HepG2 (cell line): ENCODE measurements around the gene CDK10. TPM values are rescaled to one million over a fixed set of nuclear protein-coding genes. Genes with fewer than 3 reads are reported as not detected.
A peak's percentile ranks its signal among the peaks of the same experiment; 100 is the strongest.
"Not testable (repeated sequence)": the region's sequence is repeated elsewhere in the genome, so short reads cannot be mapped to it uniquely, and the experiment has no call there.

Experiments
- ATAC-seq: fragments of 200-7000 bp; cut with Tn5 transposase; 3 replicates; pipeline ENCODE4 v1.9.1; 2020; ENCODE audit warnings: mild to moderate bottlenecking, moderate library complexity
- BruUV-seq: library from RNA; stranded (reverse); fragments of 400-500 nt; replicated peaks from 2 replicates; lab custom pipeline; 2021; lab: Mats Ljungman, UMichigan
- CTCF ChIA-PET: fragments of 300-600 bp; formaldehyde crosslinking; extraction: SDS; loops from one replicate; lab custom pipeline; 2021; ENCODE audit warnings: low total read pairs, inconsistent platforms, low intra/inter-chr PET ratio; lab: Yijun Ruan, JAX
- POLR2A ChIA-PET: fragments of 350-600 bp; sonication (Branson Sonifier 250); formaldehyde crosslinking; loops from one replicate; lab custom pipeline; 2020; ENCODE audit warnings: antibody characterized with exemption, inconsistent platforms; lab: Yijun Ruan, JAX
- DNase-seq: peaks from one replicate; pipeline ENCODE4 v3.0.0-alpha.2; 2015; ENCODE audit warnings: low spot score
- FAIRE-seq: peaks from 3 replicates; lab custom pipeline; 2011; peaks lifted over from hg19 to GRCh38; lab: Jason Lieb, UNC
- H2AFZ ChIP-seq: one replicate; pipeline ENCODE4 v1.6.1; 2011; ENCODE audit warnings: low read length, inconsistent platforms
- H3K27ac ChIP-seq: fragments of 300-600 bp; 3 replicates; pipeline ENCODE4 v1.8.0; 2011; ENCODE audit warnings: mixed run types, mild to moderate bottlenecking, mixed read lengths, low read length, inconsistent platforms; ENCODE audit not compliant: insufficient read depth; ENCODE audit errors: extremely low read length
- H3K27me3 ChIP-seq, 2 experiments: fragments of 200-600 bp in 1 of 2; 2 replicates in 1 of 2; 3 replicates in 1 of 2; pipeline versions ENCODE4 v1.6.0 to v1.8.0; 2011; ENCODE audit warnings: low read length in 2 of 2, mild to moderate bottlenecking in 2 of 2, moderate library complexity in 2 of 2, inconsistent platforms in 1 of 2; ENCODE audit not compliant: insufficient read depth in 2 of 2, control insufficient read depth in 1 of 2
- H3K36me3 ChIP-seq, 2 experiments: fragments of 200-600 bp in 1 of 2; replicated peaks in 1 of 2; 2 replicates in 1 of 2; 3 replicates in 1 of 2; pipeline versions ENCODE4 v1.5.1 to v1.8.0; 2011; ENCODE audit warnings: low read length in 2 of 2, inconsistent platforms in 1 of 2; ENCODE audit not compliant: insufficient read depth in 2 of 2, control insufficient read depth in 1 of 2
- H3K4me1 ChIP-seq: 2 replicates; pipeline ENCODE4 v1.5.1; 2012; ENCODE audit warnings: low read length, inconsistent platforms; ENCODE audit not compliant: insufficient read depth
- H3K4me2 ChIP-seq: 2 replicates; pipeline ENCODE4 v1.6.0; 2011; ENCODE audit warnings: low read depth, low read length, inconsistent platforms
- H3K4me3 ChIP-seq, 3 experiments: fragments of 200-600 bp in 1 of 3; sonication (generic), shearing (Covaris generic) in 1 of 3; replicated peaks in 1 of 3; 2 replicates each; pipeline ENCODE4 v1.5.1; 2011 to 2016; ENCODE audit warnings: low read length in 3 of 3, inconsistent platforms in 2 of 3, low read depth in 2 of 3, mild to moderate bottlenecking in 2 of 3, control low read depth in 1 of 3, mixed read lengths in 1 of 3; ENCODE audit not compliant: insufficient read depth in 1 of 3
- H3K79me2 ChIP-seq: one replicate; pipeline ENCODE4 v1.6.1; 2011; ENCODE audit warnings: low read length, inconsistent platforms; ENCODE audit not compliant: insufficient read depth
- H3K9ac ChIP-seq: 2 replicates; pipeline ENCODE4 v1.6.0; 2011; ENCODE audit warnings: mild to moderate bottlenecking, low read depth, low read length, inconsistent platforms; ENCODE audit not compliant: insufficient read depth
- H3K9me3 ChIP-seq: 2 replicates; pipeline ENCODE4 v1.5.1; 2012; ENCODE audit warnings: mild to moderate bottlenecking, low read length
- H4K20me1 ChIP-seq: 2 replicates; pipeline ENCODE4 v1.6.0; 2011; ENCODE audit warnings: inconsistent platforms, mild to moderate bottlenecking, low read length, moderate library complexity; ENCODE audit not compliant: insufficient read depth
- ARNTL ChIP-seq: sonication (generic); formaldehyde crosslinking; IDR thresholded peaks from 2 replicates; pipeline ENCODE4 v1.4.0; 2020; ENCODE audit warnings: mild to moderate bottlenecking, missing genetic modification reagents
- BATF2 ChIP-seq: sonication (generic); formaldehyde crosslinking; IDR thresholded peaks from 2 replicates; pipeline ENCODE4 v1.8.0; 2022; ENCODE audit warnings: mild to moderate bottlenecking, missing genetic modification reagents, moderate library complexity
- DNMT1 ChIP-seq: sonication (generic); formaldehyde crosslinking; IDR thresholded peaks from 2 replicates; pipeline ENCODE4 v1.5.1; 2020; ENCODE audit warnings: mild to moderate bottlenecking, missing genetic modification reagents
- DPF2 ChIP-seq: sonication (generic); formaldehyde crosslinking; IDR thresholded peaks from 2 replicates; pipeline ENCODE4 v1.4.0; 2020; ENCODE audit warnings: mild to moderate bottlenecking, low read depth, missing genetic modification reagents, borderline replicate concordance
- GATA4 ChIP-seq: sonication (generic); IDR thresholded peaks from 2 replicates; pipeline ENCODE4 v1.6.1; 2016; ENCODE audit warnings: antibody characterized with exemption, low read depth, borderline replicate concordance
- GTF3A ChIP-seq: sonication (generic); formaldehyde crosslinking; conservative IDR thresholded peaks from 2 replicates; pipeline ENCODE4 v1.4.0; 2020; ENCODE audit warnings: mild to moderate bottlenecking, missing genetic modification reagents
- HDAC1 ChIP-seq: sonication (generic); formaldehyde crosslinking; IDR thresholded peaks from 2 replicates; pipeline ENCODE4 v1.5.1; 2020; ENCODE audit warnings: mild to moderate bottlenecking, missing genetic modification reagents
- HNRNPL ChIP-seq: fragments of 200-400 bp; formaldehyde crosslinking; IDR thresholded peaks from 2 replicates; pipeline ENCODE4 v1.6.1; 2017; ENCODE audit warnings: mild to moderate bottlenecking, low read depth, low read length
- HOXD1 ChIP-seq: sonication (generic); formaldehyde crosslinking; IDR thresholded peaks from 2 replicates; pipeline ENCODE4 v1.5.0; 2020; ENCODE audit warnings: missing genetic modification reagents
- NCOA5 ChIP-seq: sonication (generic); formaldehyde crosslinking; IDR thresholded peaks from 2 replicates; pipeline ENCODE4 v1.4.0; 2020; ENCODE audit warnings: missing genetic modification reagents
- NR2C2 ChIP-seq: sonication (generic); formaldehyde crosslinking; IDR thresholded peaks from 2 replicates; pipeline ENCODE4 v1.4.0; 2020; ENCODE audit warnings: missing genetic modification reagents, mild to moderate bottlenecking, moderate library complexity, borderline replicate concordance
- SPEN ChIP-seq: sonication (generic); formaldehyde crosslinking; IDR thresholded peaks from 2 replicates; pipeline ENCODE4 v1.5.1; 2020; ENCODE audit warnings: low read depth, mild to moderate bottlenecking, missing genetic modification reagents
- SRY ChIP-seq: sonication (generic); formaldehyde crosslinking; IDR thresholded peaks from 2 replicates; pipeline ENCODE4 v1.8.0; 2022; ENCODE audit warnings: mild to moderate bottlenecking, missing genetic modification reagents
- U2AF1 ChIP-seq: fragments of 200-400 bp; formaldehyde crosslinking; optimal IDR thresholded peaks from 2 replicates; pipeline ENCODE3; 2017; ENCODE audit warnings: mild to moderate bottlenecking, low read depth, low read length
- ZFP36L1 ChIP-seq: sonication (generic); formaldehyde crosslinking; IDR thresholded peaks from 2 replicates; pipeline ENCODE4 v1.8.0; 2022; ENCODE audit warnings: mild to moderate bottlenecking, missing genetic modification reagents, moderate library complexity
- ZNF225 ChIP-seq: sonication (generic); formaldehyde crosslinking; IDR thresholded peaks from 2 replicates; pipeline ENCODE4 v1.4.0; 2020; ENCODE audit warnings: mild to moderate bottlenecking, missing genetic modification reagents
- ZNF660 ChIP-seq: sonication (generic); formaldehyde crosslinking; IDR thresholded peaks from 2 replicates; pipeline ENCODE4 v1.5.1; 2020; ENCODE audit warnings: mild to moderate bottlenecking, low read depth, missing genetic modification reagents, borderline replicate concordance
- ZNF670 ChIP-seq: sonication (generic); formaldehyde crosslinking; IDR thresholded peaks from 2 replicates; pipeline ENCODE4 v1.8.0; 2022; ENCODE audit warnings: mild to moderate bottlenecking, missing genetic modification reagents, borderline replicate concordance
- ZNF672 ChIP-seq: sonication (generic); formaldehyde crosslinking; IDR thresholded peaks from 2 replicates; pipeline ENCODE4 v1.8.1; 2022; ENCODE audit warnings: missing genetic modification reagents
- ZNF776 ChIP-seq: sonication (generic); formaldehyde crosslinking; IDR thresholded peaks from 2 replicates; pipeline ENCODE4 v1.4.0; 2020; ENCODE audit warnings: mild to moderate bottlenecking, missing genetic modification reagents
- WGBS: methylation state at CpG from one replicate; pipeline ENCODE4 v1.1.6; 2017; ENCODE audit warnings: low lambda C conversion rate; 5-methylcytosine and 5-hydroxymethylcytosine counted together
- in situ Hi-C: cut with HindIII; loops from 2 replicates; pipeline ENCODE4 v1.10.0; 2017; ENCODE audit warnings: low pct_unique_long_range_greater_than_20kb; ENCODE audit not compliant: extremely low pct_ligation_motif_present
- intact Hi-C: fragments of 100-400 bp; cut with micrococcal nuclease; formaldehyde crosslinking; loops from one replicate; pipeline ENCODE4 v1.10.0; 2022; ENCODE audit not compliant: unreplicated experiment
- polyA plus RNA-seq, 8 experiments: library from polyadenylated mRNA; depleted of rRNA in 3 of 8; stranded (reverse) in 7 of 8; unstranded in 1 of 8; fragments of >200 nt; fragmentation: Illumina TruSeq in 4 of 8; extraction: Trizol in 4 of 8; gene quantifications; 2 replicates each; pipeline versions ENCODE4 v1.2.1 to v1.2.3, GENCODE V29; 2011 to 2016; ENCODE audit warnings: low read depth in 4 of 8, missing spikeins in 1 of 8, mixed read lengths in 1 of 8; ENCODE audit not compliant: insufficient read depth in 1 of 8
- total RNA-seq, 5 experiments: library from RNA; depleted of rRNA; stranded (reverse); fragments of >200 nt; fragmentation: Illumina TruSeq; extraction: Trizol; gene quantifications; 2 replicates each; pipeline ENCODE4 v1.2.3, GENCODE V29; 2016; ENCODE audit warnings: low read depth in 1 of 5
- TF ChIP-seq, protein P1 (sequence below): sonication (generic); formaldehyde crosslinking; IDR thresholded peaks from 2 replicates; pipeline ENCODE4 v1.4.0; 2020; ENCODE audit warnings: mild to moderate bottlenecking, low read depth, missing genetic modification reagents

The CDK10 gene
- total and polyA plus RNA-seq, 2 of the 13 experiments (the other 11 are each of a cell fraction or from before 2014, with no cell fraction given) = 2.5 to 3.9 TPM

- no peak; the same call in 1 of the 2 replicates for TF ChIP-seq BATF2 (CRISPR knock-in tag)
- no peak for TF ChIP-seq NCOA5 (CRISPR knock-in tag)
- no peak; the same call in 1 of the 2 replicates for TF ChIP-seq ZNF225
- no peak for TF ChIP-seq GATA4
Observed at GRCh38 chr16:89693931-89694783, 7.7 kb downstream of the CDK10 start (continued).

DNA sequence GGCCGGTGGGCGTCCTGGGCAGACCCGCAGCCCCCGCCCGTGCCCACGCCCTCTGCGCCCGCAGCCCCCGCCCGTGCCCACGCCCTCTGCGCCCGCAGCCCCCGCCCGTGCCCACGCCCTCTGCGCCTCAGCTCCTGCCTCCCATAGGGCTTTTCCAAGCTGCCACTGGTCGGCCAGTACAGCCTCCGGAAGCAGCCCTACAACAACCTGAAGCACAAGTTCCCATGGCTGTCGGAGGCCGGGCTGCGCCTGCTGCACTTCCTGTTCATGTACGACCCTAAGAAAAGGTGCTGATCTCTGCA is 8.2 kb downstream of the CDK10 start:
- DNase-seq = not testable (repeated sequence)
- peaks cover 5 to 14% of the 10 kb centered on the region in 2 experiments; a peak in 2 of 5 replicates for H3K36me3 ChIP-seq
- TF ChIP-seq ZNF672 (CRISPR knock-in tag) (peak; percentile 74; the same call in 1 of the 2 replicates), ARNTL (CRISPR knock-in tag) (0 out of 2 replicates have a peak, but pooled peaks have one; percentile 5), SPEN (CRISPR knock-in tag) (0 out of 2 replicates have a peak, but pooled peaks have one; percentile 6), ZNF660 (CRISPR knock-in tag) (0 out of 2 replicates have a peak, but pooled peaks have one; percentile 18), NR2C2 (CRISPR knock-in tag) (peak; percentile 4; the same call in 1 of the 2 replicates), SRY (CRISPR knock-in tag) (0 out of 2 replicates have a peak, but pooled peaks have one; percentile 45), ZNF670 (CRISPR knock-in tag) (peak; percentile 21; the same call in 1 of the 2 replicates), ZFP36L1 (0 out of 2 replicates have a peak, but pooled peaks have one; percentile 2), HOXD1 (CRISPR knock-in tag) (0 out of 2 replicates have a peak, but pooled peaks have one; percentile 15), ZNF776 (CRISPR knock-in tag) (peak; percentile 68; the same call in 1 of the 2 replicates), U2AF1 (peak; percentile 57), DNMT1 (CRISPR knock-in tag) (0 out of 2 replicates have a peak, but pooled peaks have one; percentile 5), GTF3A (CRISPR knock-in tag) (0 out of 2 replicates have a peak, but pooled peaks have one; percentile 25), HDAC1 (CRISPR knock-in tag) (peak; percentile 8; the same call in 1 of the 2 replicates), HNRNPL (0 out of 2 replicates have a peak, but pooled peaks have one; percentile 5), DPF2 (CRISPR knock-in tag) (peak; percentile 48)
- TF ChIP-seq, protein P1, sequence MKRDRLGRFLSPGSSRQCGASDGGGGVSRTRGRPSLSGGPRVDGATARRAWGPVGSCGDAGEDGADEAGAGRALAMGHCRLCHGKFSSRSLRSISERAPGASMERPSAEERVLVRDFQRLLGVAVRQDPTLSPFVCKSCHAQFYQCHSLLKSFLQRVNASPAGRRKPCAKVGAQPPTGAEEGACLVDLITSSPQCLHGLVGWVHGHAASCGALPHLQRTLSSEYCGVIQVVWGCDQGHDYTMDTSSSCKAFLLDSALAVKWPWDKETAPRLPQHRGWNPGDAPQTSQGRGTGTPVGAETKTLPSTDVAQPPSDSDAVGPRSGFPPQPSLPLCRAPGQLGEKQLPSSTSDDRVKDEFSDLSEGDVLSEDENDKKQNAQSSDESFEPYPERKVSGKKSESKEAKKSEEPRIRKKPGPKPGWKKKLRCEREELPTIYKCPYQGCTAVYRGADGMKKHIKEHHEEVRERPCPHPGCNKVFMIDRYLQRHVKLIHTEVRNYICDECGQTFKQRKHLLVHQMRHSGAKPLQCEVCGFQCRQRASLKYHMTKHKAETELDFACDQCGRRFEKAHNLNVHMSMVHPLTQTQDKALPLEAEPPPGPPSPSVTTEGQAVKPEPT = peak; percentile 65

More for the DNA sequence above, 8.2 kb downstream of the CDK10 start:
- WGBS = 85% methylated on average over 15 of the region's 23 CpGs
- POLR2A ChIA-PET = interaction anchor here (0.7 to 1.8 kb wide), 6 partner anchors 9 to 224 kb away, joined by 3 to 8 read pairs (median 6); partner anchors contain the start of genes MC1R and TCF25
- H4K20me1 ChIP-seq, BruUV-seq, H3K27me3 ChIP-seq, CTCF ChIA-PET, H3K9me3 ChIP-seq, intact Hi-C loops, H3K79me2 ChIP-seq, FAIRE-seq, H2AFZ ChIP-seq, in situ Hi-C loops: not testable (repeated sequence)
- peak overlapping the region; percentile 28 to 65 (median 51) for H3K4me3 ChIP-seq
- ATAC-seq = peak; percentile 40
- peak overlapping the region; percentile 74 for H3K4me2 ChIP-seq
- H3K4me1 ChIP-seq = peaks cover 71% of the 10 kb centered on the region
- peak overlapping the region; percentile 54 for H3K9ac ChIP-seq
- H3K27ac ChIP-seq = peak overlapping the region; percentile 58
